ENCODE data around the gene TMEM151B. TPM values are rescaled to one million over a fixed set of nuclear protein-coding genes. Genes with fewer than 3 reads are reported as not detected.

Gene TMEM151B
- total and polyA plus RNA-seq, 2 of the 13 experiments (the other 11 are each of a cell fraction or from before 2014, with no cell fraction given), result not detected

- no peak; the same call in 1 of the 2 replicates for TF ChIP-seq TFDP1 (CRISPR knock-in tag; IDR thresholded peaks at IDR 0.05; ENCODE audit: borderline replicate concordance)
- no peak for TF ChIP-seq ZNF432 (CRISPR knock-in tag; IDR thresholded peaks at IDR 0.05; ENCODE audit: borderline replicate concordance)
- TF ChIP-seq ARID3A (IDR thresholded peaks at IDR 0.05; ENCODE audit: low read depth, low read length), result no peak
- no peak for TF ChIP-seq SALL2 (CRISPR knock-in tag; IDR thresholded peaks at IDR 0.05)
- TF ChIP-seq LCORL (IDR thresholded peaks at IDR 0.05), result no peak
- no peak for TF ChIP-seq LCORL (CRISPR knock-in tag; IDR thresholded peaks at IDR 0.05)
- TF ChIP-seq ZNF674 (CRISPR knock-in tag; IDR thresholded peaks at IDR 0.05; ENCODE audit: low read depth), result no peak; the same call in 1 of the 2 replicates
- no peak for TF ChIP-seq KMT2B (CRISPR knock-in tag; IDR thresholded peaks at IDR 0.05)
- no peak for TF ChIP-seq LBX2 (CRISPR knock-in tag; IDR thresholded peaks at IDR 0.05; ENCODE audit: borderline replicate concordance)
- 0 out of 2 replicates have a peak, but pooled peaks have one; percentile 18 for TF ChIP-seq KMT2A (CRISPR knock-in tag; IDR thresholded peaks at IDR 0.05)
- peak; percentile 61; the same call in 1 of the 2 replicates for TF ChIP-seq ZNF749 (CRISPR knock-in tag; IDR thresholded peaks at IDR 0.05; ENCODE audit: borderline replicate concordance)
- TF ChIP-seq KDM6A (CRISPR knock-in tag; IDR thresholded peaks at IDR 0.05; ENCODE audit: low read depth), result no peak
- no peak for TF ChIP-seq ZNF646 (CRISPR knock-in tag; IDR thresholded peaks at IDR 0.05)
- TF ChIP-seq CC2D1A (CRISPR knock-in tag; IDR thresholded peaks at IDR 0.05), result no peak
- TF ChIP-seq SRSF9 (IDR thresholded peaks at IDR 0.05; ENCODE audit: borderline replicate concordance, insufficient read depth, low read depth, low read length, poor library complexity, severe bottlenecking), result no peak
- 0 out of 2 replicates have a peak, but pooled peaks have one; percentile 17 for TF ChIP-seq ZNF564 (CRISPR knock-in tag; IDR thresholded peaks at IDR 0.05)
Measured at GRCh38 chr6:44247338-44248302, 22.6 kb upstream of the TMEM151B start (continued).

Measured in HepG2 (cell line).